ENCODE measurements around the gene PARVA. TPM values are rescaled to one million over a fixed set of nuclear protein-coding genes. Genes with fewer than 3 reads are reported as not detected.
"Not testable (repeated sequence)": the region's sequence is repeated elsewhere in the genome, so short reads cannot be mapped to it uniquely, and the experiment has no call there.

Gene PARVA
- total RNA-seq = 26.3 TPM

GRCh38 chr11:12377106-12377823, at the start of gene PARVA:
TSS of gene PARVA (plus strand) at chr11:12377571. CDS start at chr11:12377648, 77 bp downstream.
- DNase-seq = peak; percentile 92

GRCh38 chr11:12329169-12329568, 48.2 kb upstream of the PARVA start:
- no peak for DNase-seq

GRCh38 chr11:12329797-12330196, 47.6 kb upstream of the PARVA start:
- no peak for DNase-seq

GRCh38 chr11:12330485-12331231, 46.7 kb upstream of the PARVA start:
- DNase-seq = peak; percentile 27

- DNase-seq = peak; percentile 96
Observed at GRCh38 chr11:12331239-12331874, 46.0 kb upstream of the PARVA start.

GRCh38 chr11:12343526-12343925, 33.8 kb upstream of the PARVA start:
- DNase-seq = no peak

- no peak for DNase-seq
Observed at GRCh38 chr11:12353534-12353933, 23.8 kb upstream of the PARVA start.

- no peak for DNase-seq
Observed at GRCh38 chr11:12354750-12355545, 22.4 kb upstream of the PARVA start.

GRCh38 chr11:12356944-12357655, 20.3 kb upstream of the PARVA start:
- no peak for DNase-seq

GRCh38 chr11:12357697-12358096, 19.7 kb upstream of the PARVA start:
- DNase-seq = not testable (repeated sequence)

- no peak for DNase-seq
Observed at GRCh38 chr11:12358302-12359188, 18.8 kb upstream of the PARVA start.

- DNase-seq = no peak
Observed at GRCh38 chr11:12359761-12360160, 17.6 kb upstream of the PARVA start.

GRCh38 chr11:12361682-12362081, 15.7 kb upstream of the PARVA start:
- DNase-seq = no peak

GRCh38 chr11:12362857-12363256, 14.5 kb upstream of the PARVA start:
- no peak for DNase-seq

GRCh38 chr11:12363373-12363772, 14.0 kb upstream of the PARVA start:
- no peak for DNase-seq

- DNase-seq = peak; percentile 39
Observed at GRCh38 chr11:12365965-12366575, 11.3 kb upstream of the PARVA start.

- not testable (repeated sequence) for DNase-seq
Observed at GRCh38 chr11:12367057-12367456, 10.3 kb upstream of the PARVA start.

- DNase-seq = no peak
Observed at GRCh38 chr11:12372111-12372510, 5.3 kb upstream of the PARVA start.

GRCh38 chr11:12375720-12376119, 1.7 kb upstream of the PARVA start:
- no peak for DNase-seq
